Heart right ventricle (tissue), 16 donors: Measurements from ENCODE around the gene C12orf43. TPM values are rescaled to one million over a fixed set of nuclear protein-coding genes. Genes with fewer than 3 reads are reported as not detected.

Experiments
- ATAC-seq, 8 donors: fragments of 200-7000 bp; cut with Tn5 transposase; one replicate each; pipeline ENCODE4 v1.9.1; 2020; ENCODE audit warnings: mild to moderate bottlenecking in 8 of 8, moderate library complexity in 8 of 8, moderate number of reproducible peaks in 1 of 8
- DNase-seq, 2 donors: peaks; one replicate each; pipeline ENCODE4 v3.0.0-alpha.2; 2020
- H3K27ac ChIP-seq, 10 donors: fragments of 200-600 bp; sonication (generic) in 2 of 10; one replicate each; pipeline versions ENCODE4 v1.5.0 to v1.8.0; 2020 to 2022; ENCODE audit warnings: mild to moderate bottlenecking in 3 of 10
- H3K27me3 ChIP-seq, 7 donors: fragments of 200-600 bp; one replicate each; pipeline ENCODE4 v1.8.0; 2021 to 2022; ENCODE audit warnings: mild to moderate bottlenecking in 2 of 7
- H3K36me3 ChIP-seq, 9 donors: fragments of 200-600 bp; sonication (generic) in 1 of 9; one replicate each; pipeline versions ENCODE4 v1.5.0 to v1.8.0; 2020 to 2022; ENCODE audit warnings: mild to moderate bottlenecking in 2 of 9
- H3K4me1 ChIP-seq, 9 donors: fragments of 200-600 bp; sonication (generic) in 1 of 9; one replicate each; pipeline versions ENCODE4 v1.5.0 to v1.8.0; 2020 to 2022; ENCODE audit warnings: mild to moderate bottlenecking in 4 of 9
- H3K4me3 ChIP-seq, 10 donors: fragments of 200-600 bp; sonication (generic) in 2 of 10; one replicate each; pipeline versions ENCODE4 v1.5.0 to v1.8.0; 2020 to 2022; ENCODE audit warnings: mild to moderate bottlenecking in 7 of 10, moderate library complexity in 2 of 10
- H3K9me3 ChIP-seq, 11 donors: fragments of 200-600 bp in 10 of 11; sonication (generic) in 2 of 11; one replicate each; pipeline versions ENCODE4 v1.5.0 to v1.8.0; 2013 to 2022; ENCODE audit warnings: mild to moderate bottlenecking in 2 of 11, control low read depth in 1 of 11, moderate library complexity in 1 of 11
- WGBS, 2 donors: extraction: QIAGEN DNeasy Blood & Tissue Kit; methylation state at CpG; one replicate each; pipeline ENCODE4 v1.1.7; 2013; ENCODE audit warnings: inconsistent platforms in 1 of 2; 5-methylcytosine and 5-hydroxymethylcytosine counted together
- intact Hi-C, 10 donors: fragments of 100-400 bp; cut with DNase I; formaldehyde crosslinking; loops; one replicate each; pipeline versions ENCODE4 v1.11.1 to v1.14.2; 2022
- polyA plus RNA-seq, 2 donors: library from polyadenylated mRNA; stranded (reverse); fragments of 200-250 nt; gene quantifications; one replicate each; pipeline ENCODE4 v1.2.3, GENCODE V29; 2013
- total RNA-seq, 10 donors: library from RNA; stranded (reverse); fragmentation: NEBNext Ultra II Directional in 3 of 10; extraction: Animal tissue kit (Norgen Biotek cat#: 25700) in 3 of 10; gene quantifications; one replicate each; pipeline versions ENCODE4 v1.2.1 to v1.2.4, GENCODE V29; 2021 to 2023
- TF ChIP-seq, protein P1 (sequence below), 9 donors: fragments of 200-600 bp; sonication (generic) in 2 of 9; IDR thresholded peaks; one replicate each; pipeline versions ENCODE4 v1.5.0 to v1.8.0; 2021 to 2022; ENCODE audit warnings: antibody characterized with exemption in 9 of 9, mild to moderate bottlenecking in 5 of 9, moderate library complexity in 1 of 9
- donor health status: Arrhythmogenic right ventricular cardiomyopathy.
- donor health status: ischemic (EF 13 %, LVEDD 7.1; RV severe dilation, severe dysfunction).
- donor health status: healthy with polysubstance abuse.
- donor health status: DM: no; HTN: yes; CAD: no.
- donor health status: DM: no; HTN: no; CAD: no.
- donor health status: ischemic (EF 25% LVEDD 6.9; RV normal size, moderate dysfunction).
- donor health status: ischemic (EF 25% LVEDD 5.7; RV mildly dilated, moderate dysfunction).
- donor health status: healthy.
- donor health status: DM: yes; HTN: yes; CAD: no.
- donor health status: Ischemic cardiomyopathy.
- donor health status: ischemic (EF 35%, LVEDD 5.7; RV mildly dilated, moderate dysfunction).
- donor health status: nonischemic (EF 11% LVEDD 7.7; RV severe dilation, severe dysfunction).
- donor health status: DM: yes; HTN: yes; CAD: no.
- donor health status: PGD.
- donor health status: ischemic (EF 29% LVEDD 5.4; RV normal size, mild dysfunction).
- donor health status: nonischemic (EF 23%, LVEDD 6.1; RV moderate dilation, normal function).

Gene C12orf43
- total and polyA plus RNA-seq, 12 donors = 5.7 to 11.4 (median 8.5) TPM

GRCh38 chr12:121036810-121037326 is 20.6 kb upstream of the C12orf43 start:
- Histone ChIP-seq H3K9me3 (no peaks in the 10 kb centered on the region), H3K36me3 (peaks cover 0 to 20% (median 0%) of the 10 kb centered on the region in 9 donors), H3K27ac (peak overlapping the region in 1 of 10 donors; percentile 92), H3K4me1 (peaks cover 0 to 60% (median 10%) of the 10 kb centered on the region in 9 donors), H3K27me3 (peaks cover 0 to 11% (median 0%) of the 10 kb centered on the region in 7 donors), H3K4me3 (peak overlapping the region in 1 of 10 donors; percentile 68)
- WGBS, 2 donors = 81 to 85% methylated on average over 6 of the region's 6 CpGs
- ATAC-seq (no peak), DNase-seq (no peak)
- intact Hi-C loops = no loop called here
- TF ChIP-seq, protein P1, sequence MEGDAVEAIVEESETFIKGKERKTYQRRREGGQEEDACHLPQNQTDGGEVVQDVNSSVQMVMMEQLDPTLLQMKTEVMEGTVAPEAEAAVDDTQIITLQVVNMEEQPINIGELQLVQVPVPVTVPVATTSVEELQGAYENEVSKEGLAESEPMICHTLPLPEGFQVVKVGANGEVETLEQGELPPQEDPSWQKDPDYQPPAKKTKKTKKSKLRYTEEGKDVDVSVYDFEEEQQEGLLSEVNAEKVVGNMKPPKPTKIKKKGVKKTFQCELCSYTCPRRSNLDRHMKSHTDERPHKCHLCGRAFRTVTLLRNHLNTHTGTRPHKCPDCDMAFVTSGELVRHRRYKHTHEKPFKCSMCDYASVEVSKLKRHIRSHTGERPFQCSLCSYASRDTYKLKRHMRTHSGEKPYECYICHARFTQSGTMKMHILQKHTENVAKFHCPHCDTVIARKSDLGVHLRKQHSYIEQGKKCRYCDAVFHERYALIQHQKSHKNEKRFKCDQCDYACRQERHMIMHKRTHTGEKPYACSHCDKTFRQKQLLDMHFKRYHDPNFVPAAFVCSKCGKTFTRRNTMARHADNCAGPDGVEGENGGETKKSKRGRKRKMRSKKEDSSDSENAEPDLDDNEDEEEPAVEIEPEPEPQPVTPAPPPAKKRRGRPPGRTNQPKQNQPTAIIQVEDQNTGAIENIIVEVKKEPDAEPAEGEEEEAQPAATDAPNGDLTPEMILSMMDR (IDR thresholded peaks at IDR 0.05) = no peak

DNA sequence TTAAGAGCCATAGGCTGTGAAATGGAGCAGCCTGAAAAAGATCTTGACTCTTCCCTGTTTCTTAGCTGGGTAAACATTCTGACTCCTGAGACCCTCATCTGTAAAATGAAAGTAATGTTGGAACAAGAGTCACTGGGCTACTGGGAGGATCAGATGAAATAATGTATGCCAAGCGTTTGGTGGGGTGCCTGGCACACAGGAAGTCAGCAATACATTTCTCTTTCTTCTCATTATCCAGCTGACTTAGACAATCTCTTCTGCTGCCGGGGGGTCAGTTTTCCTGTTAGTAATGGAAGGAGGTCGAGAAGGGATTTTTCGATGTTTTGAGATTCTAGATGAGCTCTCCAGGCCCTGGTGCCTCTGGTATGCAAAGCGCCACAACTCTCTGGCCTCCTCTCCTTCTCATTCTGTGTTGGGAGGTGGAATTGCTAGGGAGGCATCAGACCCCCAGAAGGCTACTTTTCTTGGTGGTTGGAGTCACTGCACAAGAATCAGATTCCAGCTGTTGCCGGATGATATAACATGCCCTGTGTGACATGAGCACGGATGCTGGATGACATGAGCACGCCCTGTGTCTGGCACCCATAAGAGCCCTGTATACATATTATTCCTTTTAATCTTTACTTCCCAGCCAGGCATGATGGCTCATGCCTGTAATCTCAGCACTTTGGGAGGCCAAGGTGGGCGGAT is 18.5 kb upstream of the C12orf43 start:
- peak overlapping the region in 1 of 10 donors; percentile 71 for H3K27ac ChIP-seq
- no peak overlapping the region for H3K4me3 ChIP-seq
- ATAC-seq = no peak
- peaks cover 0 to 11% (median 0%) of the 10 kb centered on the region in 7 donors for H3K27me3 ChIP-seq
- DNase-seq = no peak
- no peaks in the 10 kb centered on the region for H3K9me3 ChIP-seq
- H3K4me1 ChIP-seq = peaks cover 0 to 59% (median 10%) of the 10 kb centered on the region in 9 donors
- intact Hi-C loops = no loop called here
- H3K36me3 ChIP-seq = peaks cover 0 to 33% (median 0%) of the 10 kb centered on the region in 9 donors
- TF ChIP-seq, protein P1 (IDR thresholded peaks at IDR 0.05) = no peak
- WGBS, 2 donors = 83 to 84% methylated on average over 9 of the region's 9 CpGs

- ATAC-seq = no peak
- TF ChIP-seq, protein P1 (IDR thresholded peaks at IDR 0.05) = no peak
- 87 to 89% methylated on average over 10 of the region's 10 CpGs for WGBS, 2 donors
Observed at GRCh38 chr12:121033625-121034349, 17.5 kb upstream of the C12orf43 start.

GRCh38 chr12:121030576-121031212 is 14.4 kb upstream of the C12orf43 start:
- H3K9me3 ChIP-seq = no peaks in the 10 kb centered on the region
- H3K27ac ChIP-seq = no peak overlapping the region
- intact Hi-C loops = no loop called here
- DNase-seq = no peak
- H3K4me1 ChIP-seq = peaks cover 0 to 23% (median 0%) of the 10 kb centered on the region in 9 donors
- H3K36me3 ChIP-seq = peaks cover 0 to 69% (median 0%) of the 10 kb centered on the region in 9 donors
- H3K27me3 ChIP-seq = peaks cover 0 to 4% (median 0%) of the 10 kb centered on the region in 7 donors
- 69 to 79% methylated on average over 10 of the region's 10 CpGs for WGBS, 2 donors
- no peak for ATAC-seq
- no peak overlapping the region for H3K4me3 ChIP-seq
- TF ChIP-seq, protein P1 (IDR thresholded peaks at IDR 0.05) = no peak

More at GRCh38 chr12:121033625-121034349, 17.5 kb upstream of the C12orf43 start:
- intact Hi-C loops = no loop called here
- no peaks in the 10 kb centered on the region for H3K9me3 ChIP-seq
- no peak overlapping the region for H3K4me3 ChIP-seq
- peak overlapping the region in 1 of 10 donors; percentile 71 for H3K27ac ChIP-seq
- DNase-seq = no peak
- H3K4me1 ChIP-seq = peaks cover 0 to 49% (median 5%) of the 10 kb centered on the region in 9 donors
- peaks cover 0 to 42% (median 0%) of the 10 kb centered on the region in 9 donors for H3K36me3 ChIP-seq
- peaks cover 0 to 8% (median 0%) of the 10 kb centered on the region in 7 donors for H3K27me3 ChIP-seq
